Measurements from ENCODE around the gene SEMA3E.

DNA sequence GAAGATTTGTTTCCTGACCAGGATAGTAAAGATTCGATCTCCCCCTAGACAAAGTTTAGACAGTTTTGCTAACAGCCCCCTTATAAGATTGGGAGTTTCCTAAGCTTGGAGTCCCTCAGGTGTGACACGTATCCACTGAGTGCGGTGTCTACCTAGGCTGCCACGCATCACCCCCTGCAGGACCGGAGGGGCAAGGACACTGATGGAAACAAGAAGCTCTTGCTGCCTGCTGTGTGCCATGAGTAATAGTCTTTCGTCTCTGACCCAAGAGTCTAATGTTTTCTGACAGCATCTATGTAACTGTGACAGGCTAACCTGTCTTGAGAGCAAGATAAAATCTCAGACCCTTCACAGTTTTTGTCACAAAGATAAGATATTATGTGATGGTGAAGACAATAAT lies 173.5 kb downstream of the SEMA3E start:
- TF ChIP-seq, protein P1, sequence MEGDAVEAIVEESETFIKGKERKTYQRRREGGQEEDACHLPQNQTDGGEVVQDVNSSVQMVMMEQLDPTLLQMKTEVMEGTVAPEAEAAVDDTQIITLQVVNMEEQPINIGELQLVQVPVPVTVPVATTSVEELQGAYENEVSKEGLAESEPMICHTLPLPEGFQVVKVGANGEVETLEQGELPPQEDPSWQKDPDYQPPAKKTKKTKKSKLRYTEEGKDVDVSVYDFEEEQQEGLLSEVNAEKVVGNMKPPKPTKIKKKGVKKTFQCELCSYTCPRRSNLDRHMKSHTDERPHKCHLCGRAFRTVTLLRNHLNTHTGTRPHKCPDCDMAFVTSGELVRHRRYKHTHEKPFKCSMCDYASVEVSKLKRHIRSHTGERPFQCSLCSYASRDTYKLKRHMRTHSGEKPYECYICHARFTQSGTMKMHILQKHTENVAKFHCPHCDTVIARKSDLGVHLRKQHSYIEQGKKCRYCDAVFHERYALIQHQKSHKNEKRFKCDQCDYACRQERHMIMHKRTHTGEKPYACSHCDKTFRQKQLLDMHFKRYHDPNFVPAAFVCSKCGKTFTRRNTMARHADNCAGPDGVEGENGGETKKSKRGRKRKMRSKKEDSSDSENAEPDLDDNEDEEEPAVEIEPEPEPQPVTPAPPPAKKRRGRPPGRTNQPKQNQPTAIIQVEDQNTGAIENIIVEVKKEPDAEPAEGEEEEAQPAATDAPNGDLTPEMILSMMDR (IDR thresholded peaks at IDR 0.05; ENCODE audit: poor library complexity): peak; percentile 5
- no peak for TF ChIP-seq EZH2 (IDR thresholded peaks at IDR 0.05; ENCODE audit: borderline replicate concordance)
